SH-SY5Y (cell line): Measurements from ENCODE around the gene GOLGA6D.

Experiments
- GATA2 ChIP-seq: IDR thresholded peaks from 2 replicates; pipeline ENCODE4 v1.6.1; 2011; ENCODE audit warnings: mild to moderate bottlenecking, low read depth, low read length
- GATA3 ChIP-seq: IDR thresholded peaks from 2 replicates; pipeline ENCODE4 v1.6.1; 2011; ENCODE audit warnings: low read depth, mild to moderate bottlenecking, low read length, moderate library complexity

DNA sequence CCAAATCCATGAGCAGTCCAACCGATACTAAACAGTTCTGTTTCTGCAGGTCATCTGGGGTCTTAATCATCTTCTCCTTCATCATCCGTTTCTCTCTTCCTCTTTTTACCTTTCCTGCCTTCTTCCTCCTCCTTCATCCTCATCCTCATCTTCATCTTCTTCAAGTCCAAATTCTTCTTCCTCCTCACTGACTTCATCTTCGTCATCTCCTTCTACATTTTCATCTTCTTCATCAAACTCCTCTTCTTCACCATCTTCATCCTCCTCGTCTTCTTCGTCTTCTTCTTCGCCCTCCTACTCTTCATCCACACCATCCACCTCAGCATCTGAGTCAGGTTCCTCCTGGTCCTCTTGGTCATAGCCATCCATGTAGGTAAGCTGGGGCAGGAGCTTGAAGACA lies 39.1 kb downstream of the GOLGA6D start:
- TF ChIP-seq GATA2 (no peak), GATA3 (no peak)
